GM19468 (cell line): ENCODE results near the gene ERN1.

Source experiments
- ATAC-seq: cut with Tn5 transposase; IDR thresholded peaks from one replicate; pipeline ENCODE4 v1.9.1; 2021; ENCODE audit warnings: mild to moderate bottlenecking, moderate library complexity, moderate number of reproducible peaks; ENCODE audit not compliant: unreplicated experiment; ENCODE audit errors: extremely low read depth

Gene ERN1

GRCh38 chr17:64091571-64091970 lies 38.4 kb downstream of the ERN1 start:
- no peak for ATAC-seq

GRCh38 chr17:64091116-64091515 lies 38.8 kb downstream of the ERN1 start:
- ATAC-seq, result no peak

GRCh38 chr17:64090144-64090543 lies 39.8 kb downstream of the ERN1 start:
- no peak for ATAC-seq

- no peak for ATAC-seq
These were observed 42.5 kb downstream of the ERN1 start for GRCh38 chr17:64087252-64088005.

GRCh38 chr17:64085650-64086005 lies 44.3 kb downstream of the ERN1 start:
- ATAC-seq, result no peak

- no peak for ATAC-seq
These were observed 44.8 kb downstream of the ERN1 start for GRCh38 chr17:64084940-64085649.

- ATAC-seq, result no peak
These were observed 45.6 kb downstream of the ERN1 start for GRCh38 chr17:64084086-64084939.

- no peak for ATAC-seq
These were observed 46.3 kb downstream of the ERN1 start for GRCh38 chr17:64083563-64084085.

- ATAC-seq, result no peak
These were observed 46.9 kb downstream of the ERN1 start for GRCh38 chr17:64083093-64083492.

GRCh38 chr17:64081802-64082799 lies 47.8 kb downstream of the ERN1 start:
- no peak for ATAC-seq

GRCh38 chr17:64080174-64080618 lies 49.7 kb downstream of the ERN1 start:
- ATAC-seq, result no peak

- no peak for ATAC-seq
These were observed 52.6 kb downstream of the ERN1 start for GRCh38 chr17:64077379-64077778.

- ATAC-seq, result no peak
These were observed 54.0 kb downstream of the ERN1 start for GRCh38 chr17:64075913-64076312.

- ATAC-seq, result no peak
These were observed 55.1 kb downstream of the ERN1 start for GRCh38 chr17:64074704-64075426.

- ATAC-seq, result no peak
These were observed 55.9 kb downstream of the ERN1 start for GRCh38 chr17:64073771-64074703.

GRCh38 chr17:64071111-64071510 lies 58.8 kb downstream of the ERN1 start:
- no peak for ATAC-seq

- no peak for ATAC-seq
These were observed 59.7 kb downstream of the ERN1 start for GRCh38 chr17:64070213-64070612.

- no peak for ATAC-seq
These were observed 60.8 kb downstream of the ERN1 start for GRCh38 chr17:64069143-64069542.
